HG03066 (cell line): ENCODE results near the gene CD109.
"Not testable (repeated sequence)": the region's sequence is repeated elsewhere in the genome, so short reads cannot be mapped to it uniquely, and the experiment has no call there.

ENCODE experiments used
- ATAC-seq: cut with Tn5 transposase; IDR thresholded peaks from one replicate; pipeline ENCODE4 v1.9.1; 2021; ENCODE audit warnings: low read depth; ENCODE audit not compliant: unreplicated experiment

Gene CD109

GRCh38 chr6:73844696-73845095 is 148.7 kb downstream of the CD109 start:
- ATAC-seq, result not testable (repeated sequence)

DNA sequence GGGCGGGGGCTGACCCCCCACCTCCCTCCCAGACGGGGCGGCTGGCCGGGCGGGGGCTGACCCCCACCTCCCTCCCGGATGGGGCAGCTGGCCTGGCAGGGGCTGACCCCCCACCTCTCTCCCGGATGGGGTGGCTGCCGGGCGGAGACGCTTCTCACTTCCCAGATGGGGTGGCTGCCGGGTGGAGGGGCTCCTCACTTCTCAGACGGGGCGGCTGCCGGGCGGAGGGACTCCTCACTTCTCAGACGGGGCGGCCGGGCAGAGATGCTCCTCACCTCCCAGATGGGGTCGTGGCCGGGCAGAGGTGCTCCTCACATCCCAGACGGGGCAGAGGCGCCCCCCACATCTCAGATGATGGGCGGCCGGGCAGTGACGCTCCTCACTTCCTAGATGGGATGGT is 155.0 kb downstream of the CD109 start:
- not testable (repeated sequence) for ATAC-seq

GRCh38 chr6:73854998-73855718 is 159.2 kb downstream of the CD109 start:
- no peak for ATAC-seq

DNA sequence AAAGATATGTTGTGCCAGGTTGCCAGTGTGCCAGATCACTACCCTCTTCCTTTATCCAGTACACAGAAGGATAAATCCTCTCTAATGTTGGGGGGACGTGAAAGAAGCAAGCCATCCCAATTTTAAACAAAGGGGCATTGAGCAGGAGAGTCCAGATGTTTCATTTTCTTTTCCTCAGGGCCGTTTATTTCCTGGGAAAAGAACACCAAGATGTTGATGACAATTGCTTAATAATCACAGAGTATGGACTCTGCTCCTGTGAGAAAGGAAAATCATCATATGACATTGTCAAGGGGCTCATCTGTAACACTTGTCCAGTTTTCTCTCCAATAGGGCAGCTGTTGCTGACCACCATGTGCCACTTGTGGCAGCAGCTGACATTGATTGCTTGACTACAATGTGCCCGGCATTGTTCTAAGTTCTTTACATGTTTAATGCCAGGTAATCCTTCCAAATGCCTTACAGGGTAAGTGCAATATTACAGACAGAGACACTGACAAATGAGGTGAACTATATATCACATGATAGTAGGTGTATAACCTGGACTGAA is 161.4 kb downstream of the CD109 start:
- ATAC-seq, result no peak

DNA sequence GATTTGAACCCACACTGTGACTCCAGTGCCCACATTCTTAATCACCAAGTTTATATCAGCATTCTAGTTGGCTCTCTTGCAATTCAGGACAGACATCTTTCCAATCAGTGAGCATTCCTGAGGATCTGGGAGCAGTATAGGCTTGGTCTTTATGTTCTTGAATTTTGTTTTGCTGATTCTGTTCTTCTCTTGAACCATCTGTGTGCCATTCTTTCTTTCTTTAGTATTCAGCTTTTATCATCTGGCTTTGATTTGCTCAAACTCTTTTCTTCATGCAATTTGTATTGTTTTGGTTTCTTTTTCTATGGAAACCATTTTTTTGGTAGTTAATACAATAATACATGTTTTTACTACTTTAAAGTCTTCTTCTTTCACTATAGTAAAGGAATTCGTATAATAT is 162.4 kb downstream of the CD109 start:
- no peak for ATAC-seq

- ATAC-seq, result no peak
Measured at GRCh38 chr6:73860303-73860702, 164.3 kb downstream of the CD109 start.

- no peak for ATAC-seq
Measured at GRCh38 chr6:73866305-73866704, 170.3 kb downstream of the CD109 start.

DNA sequence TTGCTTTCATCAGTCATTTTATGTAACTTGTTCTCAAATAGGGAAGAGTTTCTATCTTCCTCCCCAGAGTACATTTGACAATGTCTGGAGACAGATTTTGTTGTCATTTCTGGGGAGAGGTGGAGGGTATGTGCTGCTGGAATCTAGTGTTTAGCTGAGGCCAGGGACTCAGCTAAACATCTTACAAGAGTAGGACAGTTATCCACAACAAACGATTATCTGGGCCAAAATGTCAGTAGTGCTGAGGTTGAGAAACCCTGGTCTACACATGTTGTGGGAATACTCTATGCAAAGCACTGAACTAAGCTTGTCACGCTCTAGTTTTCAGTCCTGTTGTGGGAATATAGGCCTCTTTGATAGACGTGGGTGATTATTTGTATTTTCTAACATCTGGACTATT is 171.4 kb downstream of the CD109 start:
- ATAC-seq, result no peak

DNA sequence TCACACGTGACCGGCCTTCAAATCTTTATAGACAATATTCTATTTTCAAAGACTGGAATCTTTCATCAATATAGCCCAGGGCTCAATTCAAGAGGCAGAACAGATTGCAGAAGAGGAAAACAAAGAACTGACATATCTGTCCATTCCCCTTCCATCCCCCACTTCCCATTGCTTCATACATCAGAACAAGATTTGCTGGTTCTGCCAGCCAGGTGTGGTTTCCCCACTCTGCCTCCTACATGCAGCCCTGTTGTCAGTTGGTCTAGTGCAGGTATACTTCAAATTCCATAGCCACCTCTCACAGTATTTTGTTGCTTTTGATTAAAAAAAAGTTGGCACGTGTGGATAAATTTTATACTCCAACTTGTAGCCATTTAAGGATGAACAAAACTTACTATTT is 174.9 kb downstream of the CD109 start:
- ATAC-seq, result no peak

DNA sequence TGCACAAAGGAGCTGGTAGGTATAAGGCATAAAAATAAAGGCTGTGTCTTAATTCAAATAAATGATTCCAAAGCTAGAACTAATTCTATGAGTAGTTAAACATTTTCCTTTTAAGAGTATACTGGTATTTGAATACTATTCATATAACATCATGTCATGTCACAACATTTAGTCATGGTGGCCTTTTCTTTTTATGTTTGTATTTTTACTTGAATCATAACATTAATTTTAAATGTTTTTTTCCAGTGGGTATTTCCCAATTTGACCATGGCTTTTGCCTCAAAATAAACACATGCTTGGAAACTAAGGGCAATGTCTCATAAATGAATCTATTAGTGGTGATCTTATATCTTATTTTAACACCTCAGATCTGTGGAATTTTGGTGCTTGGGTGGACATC is 177.1 kb downstream of the CD109 start:
- ATAC-seq, result no peak
